ENCODE results near the gene UQCRH.
"Not testable (repeated sequence)": the region's sequence is repeated elsewhere in the genome, so short reads cannot be mapped to it uniquely, and the experiment has no call there.

UQCRH gene

GRCh38 chr1:46331786-46332540, 28.5 kb downstream of the UQCRH start:
- in situ Hi-C loops (cut with MboI; ENCODE audit: low sequenced_read_pairs): not testable (repeated sequence)

GRCh38 chr1:46333300-46334029, 30.0 kb downstream of the UQCRH start:
- in situ Hi-C loops (cut with MboI; ENCODE audit: low sequenced_read_pairs): no loop called here

GRCh38 chr1:46334030-46334384, 30.5 kb downstream of the UQCRH start:
- in situ Hi-C loops (cut with MboI; ENCODE audit: low sequenced_read_pairs): no loop called here

- in situ Hi-C loops (cut with MboI; ENCODE audit: low sequenced_read_pairs): no loop called here
Observed at GRCh38 chr1:46335081-46335480, 31.6 kb downstream of the UQCRH start.

GRCh38 chr1:46337409-46337808, 33.9 kb downstream of the UQCRH start:
- in situ Hi-C loops (cut with MboI; ENCODE audit: low sequenced_read_pairs): not testable (repeated sequence)

GRCh38 chr1:46340404-46341221, 37.1 kb downstream of the UQCRH start, which contains the start of gene NSUN4:
Gene NSUN4 (plus strand): TSS chr1:46340807. CDS start chr1:46340827, 20 bp downstream.
- in situ Hi-C loops (cut with MboI; ENCODE audit: low sequenced_read_pairs): no loop called here

- in situ Hi-C loops (cut with MboI; ENCODE audit: low sequenced_read_pairs): no loop called here
Observed at GRCh38 chr1:46341222-46342083, 38.0 kb downstream of the UQCRH start.

- in situ Hi-C loops (cut with MboI; ENCODE audit: low sequenced_read_pairs): no loop called here
Observed at GRCh38 chr1:46342084-46342656, 38.7 kb downstream of the UQCRH start.

GRCh38 chr1:46342677-46343350, 39.3 kb downstream of the UQCRH start:
- in situ Hi-C loops (cut with MboI; ENCODE audit: low sequenced_read_pairs): no loop called here

- in situ Hi-C loops (cut with MboI; ENCODE audit: low sequenced_read_pairs): no loop called here
Observed at GRCh38 chr1:46343351-46343695, 39.8 kb downstream of the UQCRH start.

GRCh38 chr1:46343705-46344104, 40.2 kb downstream of the UQCRH start:
- in situ Hi-C loops (cut with MboI; ENCODE audit: low sequenced_read_pairs): no loop called here

GRCh38 chr1:46344481-46344880, 41.0 kb downstream of the UQCRH start:
- in situ Hi-C loops (cut with MboI; ENCODE audit: low sequenced_read_pairs): no loop called here

- in situ Hi-C loops (cut with MboI; ENCODE audit: low sequenced_read_pairs): no loop called here
Observed at GRCh38 chr1:46345281-46345680, 41.8 kb downstream of the UQCRH start.

GRCh38 chr1:46352363-46352762, 48.9 kb downstream of the UQCRH start:
- in situ Hi-C loops (cut with MboI; ENCODE audit: low sequenced_read_pairs): no loop called here

GRCh38 chr1:46355920-46356319, 52.4 kb downstream of the UQCRH start:
- in situ Hi-C loops (cut with MboI; ENCODE audit: low sequenced_read_pairs): not testable (repeated sequence)

GRCh38 chr1:46362158-46362557, 58.7 kb downstream of the UQCRH start:
- in situ Hi-C loops (cut with MboI; ENCODE audit: low sequenced_read_pairs): no loop called here

GRCh38 chr1:46363121-46363520, 59.6 kb downstream of the UQCRH start:
- in situ Hi-C loops (cut with MboI; ENCODE audit: low sequenced_read_pairs): no loop called here

- in situ Hi-C loops (cut with MboI; ENCODE audit: low sequenced_read_pairs): no loop called here
Observed at GRCh38 chr1:46364612-46365011, 61.1 kb downstream of the UQCRH start.

- in situ Hi-C loops (cut with MboI; ENCODE audit: low sequenced_read_pairs): not testable (repeated sequence)
Observed at GRCh38 chr1:46365796-46366195, 62.3 kb downstream of the UQCRH start.
